SU-DHL-6 (cell line): ENCODE measurements around the gene CCDC185.

ENCODE experiments used
- H2AFZ ChIP-seq: fragments of 200-600 bp; sonication (generic); 2 replicates; pipeline ENCODE4 v1.6.1; 2014; ENCODE audit warnings: low read depth, mild to moderate bottlenecking, moderate library complexity, mixed read lengths, antibody characterized with exemption, low read length; ENCODE audit not compliant: severe bottlenecking
- H3F3A ChIP-seq: fragments of 200-600 bp; shearing (Covaris generic); 2 replicates; pipeline ENCODE4 v1.6.0; 2016; ENCODE audit warnings: antibody characterized with exemption, mild to moderate bottlenecking; ENCODE audit not compliant: insufficient read depth
- H3K27ac ChIP-seq: fragments of 200-600 bp; sonication (generic); 2 replicates; pipeline ENCODE4 v1.5.1; 2016; ENCODE audit warnings: low read depth, mild to moderate bottlenecking, low read length, moderate library complexity, mixed read lengths
- H3K27me3 ChIP-seq: fragments of 200-600 bp; sonication (generic), shearing (Covaris generic); 2 replicates; pipeline ENCODE4 v1.6.0; 2014; ENCODE audit warnings: mild to moderate bottlenecking, low read length
- H3K36me3 ChIP-seq: fragments of 200-600 bp; sonication (generic); 2 replicates; pipeline ENCODE4 v1.6.1; 2014; ENCODE audit warnings: mild to moderate bottlenecking, low read length, mixed read lengths
- H3K4me2 ChIP-seq: fragments of 300-600, 200-600 bp; shearing (Covaris generic), sonication (generic); 2 replicates; pipeline ENCODE4 v1.6.0; 2014; ENCODE audit warnings: low read length, low read depth, mild to moderate bottlenecking; ENCODE audit not compliant: poor library complexity, severe bottlenecking
- H3K4me3 ChIP-seq: fragments of 200-600 bp; sonication (generic); 2 replicates; pipeline ENCODE4 v1.5.1; 2014; ENCODE audit warnings: antibody characterized with exemption, low read length, mild to moderate bottlenecking, mixed read lengths; ENCODE audit not compliant: insufficient read depth, poor library complexity, severe bottlenecking
- H3K79me2 ChIP-seq: fragments of 200-600 bp; sonication (generic); 2 replicates; pipeline ENCODE4 v1.6.1; 2014; ENCODE audit warnings: mild to moderate bottlenecking, low read length, moderate library complexity; ENCODE audit not compliant: insufficient read depth
- H3K9ac ChIP-seq: fragments of 200-600 bp; sonication (generic); 2 replicates; pipeline ENCODE4 v1.7.0; 2014; ENCODE audit warnings: mild to moderate bottlenecking, low read length
- H3K9me2 ChIP-seq: fragments of 200-600 bp; sonication (generic); replicated peaks from 2 replicates; pipeline ENCODE4 v1.6.1; 2014; ENCODE audit warnings: low read length; ENCODE audit not compliant: insufficient read depth
- H3K9me3 ChIP-seq: fragments of 200-600 bp; sonication (generic); 2 replicates; pipeline ENCODE4 v1.6.1; 2014; ENCODE audit warnings: low read length, mixed read lengths; ENCODE audit not compliant: insufficient read depth
- H4K20me1 ChIP-seq: fragments of 200-600 bp; sonication (generic); 2 replicates; pipeline ENCODE4 v1.6.1; 2014; ENCODE audit warnings: low read depth, mild to moderate bottlenecking, antibody characterized with exemption, low read length, moderate library complexity, mixed read lengths
- CTCF ChIP-seq: fragments of 200-600 bp; sonication (generic); IDR thresholded peaks from one replicate; pipeline ENCODE4 v1.5.1; 2017; ENCODE audit warnings: antibody characterized with exemption, mild to moderate bottlenecking, low read length, moderate library complexity; ENCODE audit not compliant: insufficient read depth, poor library complexity, severe bottlenecking
- EZH2phosphoT487 ChIP-seq: fragments of 200-600 bp; sonication (generic), shearing (Covaris generic); conservative IDR thresholded peaks from 2 replicates; pipeline ENCODE4 v1.6.1; 2018; ENCODE audit warnings: mild to moderate bottlenecking, antibody characterized with exemption, low read length, moderate library complexity, mixed read lengths

CCDC185 gene

GRCh38 chr1:223411710-223412109 lies 18.5 kb downstream of the CCDC185 start:
- H3K9ac ChIP-seq, result no peak overlapping the region
- no peaks in the 10 kb centered on the region for H3K27me3 ChIP-seq
- H3K79me2 ChIP-seq, result no peaks in the 10 kb centered on the region
- no peaks in the 10 kb centered on the region for H3K9me2 ChIP-seq
- no peaks in the 10 kb centered on the region for H3F3A ChIP-seq
- no peak overlapping the region for H3K4me2 ChIP-seq
- H3K4me3 ChIP-seq, result no peak overlapping the region
- TF ChIP-seq CTCF, result no peak
- no peak for TF ChIP-seq EZH2phosphoT487
- H4K20me1 ChIP-seq, result no peaks in the 10 kb centered on the region
- H3K27ac ChIP-seq, result no peak overlapping the region
- no peak overlapping the region for H2AFZ ChIP-seq
- H3K9me3 ChIP-seq, result no peaks in the 10 kb centered on the region
- no peaks in the 10 kb centered on the region for H3K36me3 ChIP-seq

GRCh38 chr1:223413216-223413615 lies 20.0 kb downstream of the CCDC185 start:
- H4K20me1 ChIP-seq, result no peaks in the 10 kb centered on the region
- no peaks in the 10 kb centered on the region for H3K9me3 ChIP-seq
- no peak overlapping the region for H2AFZ ChIP-seq
- no peaks in the 10 kb centered on the region for H3F3A ChIP-seq
- H3K9ac ChIP-seq, result no peak overlapping the region
- H3K4me3 ChIP-seq, result no peak overlapping the region
- no peaks in the 10 kb centered on the region for H3K9me2 ChIP-seq
- H3K79me2 ChIP-seq, result no peaks in the 10 kb centered on the region
- H3K36me3 ChIP-seq, result no peaks in the 10 kb centered on the region
- TF ChIP-seq CTCF (no peak), EZH2phosphoT487 (no peak)
- H3K4me2 ChIP-seq, result no peak overlapping the region
- H3K27ac ChIP-seq, result no peak overlapping the region
- no peaks in the 10 kb centered on the region for H3K27me3 ChIP-seq

- H3K4me2 ChIP-seq, result no peak overlapping the region
- H3K4me3 ChIP-seq, result no peak overlapping the region
- no peaks in the 10 kb centered on the region for H3F3A ChIP-seq
- no peak overlapping the region for H3K27ac ChIP-seq
- no peaks in the 10 kb centered on the region for H3K36me3 ChIP-seq
- H2AFZ ChIP-seq, result no peak overlapping the region
- no peaks in the 10 kb centered on the region for H3K27me3 ChIP-seq
- no peaks in the 10 kb centered on the region for H3K9me2 ChIP-seq
- TF ChIP-seq EZH2phosphoT487 (no peak), CTCF (no peak)
- no peak overlapping the region for H3K9ac ChIP-seq
- H3K9me3 ChIP-seq, result no peaks in the 10 kb centered on the region
- H4K20me1 ChIP-seq, result no peaks in the 10 kb centered on the region
- H3K79me2 ChIP-seq, result no peaks in the 10 kb centered on the region
These were observed 24.2 kb downstream of the CCDC185 start for GRCh38 chr1:223417444-223417843.
